Activated CD8-positive, alpha-beta memory T cell treated with anti-CD3 and anti-CD28 coated beads, Interleukin-2, amount 10 ng/mL, durations not matched to agents 7 days and 5 days (primary cell): ENCODE measurements around the gene SOX1. TPM values are rescaled to one million over a fixed set of nuclear protein-coding genes. Genes with fewer than 3 reads are reported as not detected.

Experiments
- ATAC-seq: fragments of 150-1000 bp; cut with Tn5 transposase; one replicate; pipeline ENCODE4 v1.10.0; 2021; ENCODE audit warnings: moderate library complexity
- CTCF ChIA-PET: fragments of 350-600 bp; sonication (Branson Sonifier 250); formaldehyde crosslinking; loops from one replicate; lab custom pipeline; 2021; ENCODE audit warnings: antibody characterized with exemption; lab: Charles Lee
- DNase-seq: peaks from one replicate; pipeline ENCODE4 v3.0.0-alpha.2; 2020
- H3K27ac Mint-ChIP-seq: one replicate; pipeline ENCODE4 v1.8.0; 2021; ENCODE audit warnings: mild to moderate bottlenecking, mixed read lengths
- H3K27me3 Mint-ChIP-seq: one replicate; pipeline ENCODE4 v1.8.0; 2021; ENCODE audit warnings: mixed read lengths
- H3K36me3 Mint-ChIP-seq: one replicate; pipeline ENCODE4 v1.8.0; 2021; ENCODE audit warnings: mild to moderate bottlenecking, mixed read lengths
- H3K4me1 Mint-ChIP-seq: one replicate; pipeline ENCODE4 v1.8.0; 2021; ENCODE audit warnings: mixed read lengths
- H3K4me3 Mint-ChIP-seq: one replicate; pipeline ENCODE4 v1.8.0; 2021; ENCODE audit warnings: mild to moderate bottlenecking, moderate library complexity, mixed read lengths
- H3K9me3 Mint-ChIP-seq: one replicate; pipeline ENCODE4 v1.8.0; 2022; ENCODE audit warnings: low read depth, mixed read lengths
- total RNA-seq, 2 experiments: library from RNA; stranded (reverse); gene quantifications; one replicate each; pipeline ENCODE4 v1.2.3, GENCODE V29; 2021

Gene SOX1
- total RNA-seq, 2 experiments from 2014 or later: not detected

DNA sequence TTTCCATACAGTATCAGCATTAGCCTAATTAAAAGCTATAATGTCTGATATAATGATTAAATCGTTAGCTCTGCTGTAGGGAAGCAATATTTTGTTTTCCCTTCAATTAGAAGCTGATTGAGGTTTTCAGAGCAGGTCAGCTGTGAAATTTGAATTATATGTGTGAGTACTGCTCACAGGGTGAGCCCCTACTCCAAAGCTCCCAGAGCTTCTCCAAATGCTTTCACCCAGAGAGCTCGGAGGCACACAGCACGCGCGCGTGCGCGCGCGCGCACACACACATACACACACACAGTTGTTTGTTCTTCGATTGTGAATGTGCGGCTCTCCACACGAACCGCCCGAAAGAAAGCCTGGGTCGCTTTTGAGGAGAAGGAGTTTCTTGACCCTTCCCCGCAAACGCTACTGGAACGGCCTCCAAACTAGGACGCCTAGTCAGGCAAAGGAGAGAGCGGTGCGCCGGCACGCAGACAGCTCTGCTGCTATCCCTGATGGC lies 4.8 kb upstream of the SOX1 start:
- CTCF ChIA-PET: no interaction called here
- H3K27ac Mint-ChIP-seq: peak overlapping the region; percentile 66

DNA sequence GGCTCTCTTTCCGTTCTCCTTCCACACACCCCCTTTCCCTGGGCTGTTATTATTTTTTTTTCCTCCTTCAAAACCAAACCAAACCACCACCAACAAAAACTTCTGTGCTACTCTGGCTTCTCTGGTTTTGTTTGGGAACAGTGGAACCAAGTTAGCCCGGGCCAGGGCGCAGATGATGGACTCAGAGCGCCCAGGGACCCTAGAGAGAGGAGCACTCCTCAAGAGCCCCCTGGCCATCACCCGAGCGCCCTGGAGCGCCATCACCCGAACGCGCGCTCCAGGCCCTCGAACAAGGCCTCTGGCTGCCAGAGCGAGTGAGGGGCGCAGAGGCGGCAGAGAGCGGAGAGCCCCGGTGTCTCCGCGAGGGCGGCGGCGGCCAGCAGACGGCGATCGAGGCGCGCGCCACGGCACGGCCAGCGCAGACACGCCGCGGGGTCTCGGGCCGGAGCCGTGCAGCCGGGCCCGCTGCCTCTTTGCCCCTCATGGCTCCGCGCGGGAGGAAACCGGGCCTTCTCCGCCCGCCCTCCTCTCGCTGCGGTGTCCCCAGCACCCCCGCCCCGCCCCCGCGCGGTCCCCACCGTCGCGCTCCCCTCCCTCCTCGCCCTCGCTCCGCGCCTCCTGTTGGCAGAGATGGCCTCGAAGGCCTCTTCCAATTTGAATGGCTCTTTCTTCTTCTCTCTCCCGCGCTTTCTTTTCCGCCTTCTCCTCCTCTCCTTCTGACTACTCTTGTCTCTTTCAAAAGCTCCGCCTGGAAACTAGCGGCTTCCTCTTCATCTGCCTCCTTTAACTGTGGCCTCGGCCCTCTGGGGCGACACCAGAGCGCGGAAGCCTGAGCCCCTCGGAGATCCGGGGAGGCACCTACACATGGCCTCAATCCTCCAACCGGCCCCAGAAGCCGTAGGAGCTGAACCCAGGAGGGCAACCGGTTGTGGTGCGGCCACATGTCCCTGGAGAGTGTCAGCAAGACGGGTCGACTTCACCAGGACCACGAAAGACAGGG lies 4.1 kb upstream of the SOX1 start:
- CTCF ChIA-PET: no interaction called here
- no peaks in the 10 kb centered on the region for H3K9me3 Mint-ChIP-seq
- H3K36me3 Mint-ChIP-seq: peaks cover 7% of the 10 kb centered on the region

More for the DNA sequence above, 4.8 kb upstream of the SOX1 start:
- DNase-seq (no peak), ATAC-seq (no peak)
- Mint-ChIP-seq H3K4me3 (no peak overlapping the region), H3K36me3 (peaks cover 7% of the 10 kb centered on the region), H3K27me3 (peaks cover 85% of the 10 kb centered on the region), H3K4me1 (no peaks in the 10 kb centered on the region), H3K9me3 (no peaks in the 10 kb centered on the region)

DNA sequence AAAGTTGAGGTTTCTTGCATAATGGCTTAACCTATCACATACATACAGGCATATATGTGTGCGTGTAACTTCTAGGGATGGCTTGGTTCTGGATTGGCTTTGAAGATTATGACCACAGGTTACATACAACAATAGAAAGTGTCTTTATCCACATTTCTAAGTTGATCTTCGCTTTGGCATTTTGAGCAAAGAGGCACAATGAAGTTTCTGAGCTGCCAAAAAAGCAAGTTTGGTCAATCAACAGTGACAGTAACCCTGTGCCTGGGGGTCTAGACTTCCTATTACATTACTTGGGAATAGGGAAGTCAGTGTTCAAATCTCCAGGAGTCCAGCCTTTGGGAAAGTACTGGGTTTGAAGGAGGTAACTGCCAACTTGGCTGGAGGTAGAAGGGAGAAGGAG lies 3.1 kb upstream of the SOX1 start:
- Mint-ChIP-seq H3K36me3 (peaks cover 7% of the 10 kb centered on the region), H3K27me3 (peaks cover 72% of the 10 kb centered on the region), H3K4me1 (no peaks in the 10 kb centered on the region), H3K27ac (no peak overlapping the region), H3K4me3 (no peak overlapping the region), H3K9me3 (no peaks in the 10 kb centered on the region)
- ATAC-seq (no peak), DNase-seq (no peak)
- CTCF ChIA-PET: no interaction called here

More for the DNA sequence above, 4.1 kb upstream of the SOX1 start:
- Mint-ChIP-seq H3K27me3 (peaks cover 81% of the 10 kb centered on the region), H3K4me1 (no peaks in the 10 kb centered on the region), H3K4me3 (no peak overlapping the region), H3K27ac (peak overlapping the region; percentile 60)
- ATAC-seq: no peak
- DNase-seq: no peak

DNA sequence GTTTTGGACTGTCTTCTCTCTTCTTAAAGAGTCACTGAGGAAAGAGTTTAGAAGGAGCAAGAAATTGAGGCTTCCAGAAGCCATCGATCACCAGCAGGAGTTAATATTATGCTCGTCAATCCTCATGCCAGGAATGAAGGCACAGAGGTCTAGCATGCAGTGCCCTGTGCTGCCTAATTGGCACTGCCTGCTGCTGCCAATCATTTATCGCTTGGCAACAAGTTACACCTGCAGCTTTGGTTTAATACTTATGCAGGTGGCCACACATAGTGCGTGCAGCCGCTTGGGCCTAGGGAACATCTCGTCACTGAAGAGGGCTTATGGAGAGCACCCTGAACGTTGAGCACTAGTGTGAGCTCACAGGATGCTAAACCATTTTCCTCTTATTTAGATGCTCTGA lies 2.7 kb upstream of the SOX1 start:
- no peaks in the 10 kb centered on the region for H3K9me3 Mint-ChIP-seq
- H3K36me3 Mint-ChIP-seq: peaks cover 10% of the 10 kb centered on the region
- H3K27me3 Mint-ChIP-seq: peaks cover 72% of the 10 kb centered on the region
- no peak for ATAC-seq
- no peaks in the 10 kb centered on the region for H3K4me1 Mint-ChIP-seq
- CTCF ChIA-PET: no interaction called here
- no peak overlapping the region for H3K4me3 Mint-ChIP-seq
- H3K27ac Mint-ChIP-seq: no peak overlapping the region
- DNase-seq: no peak

DNA sequence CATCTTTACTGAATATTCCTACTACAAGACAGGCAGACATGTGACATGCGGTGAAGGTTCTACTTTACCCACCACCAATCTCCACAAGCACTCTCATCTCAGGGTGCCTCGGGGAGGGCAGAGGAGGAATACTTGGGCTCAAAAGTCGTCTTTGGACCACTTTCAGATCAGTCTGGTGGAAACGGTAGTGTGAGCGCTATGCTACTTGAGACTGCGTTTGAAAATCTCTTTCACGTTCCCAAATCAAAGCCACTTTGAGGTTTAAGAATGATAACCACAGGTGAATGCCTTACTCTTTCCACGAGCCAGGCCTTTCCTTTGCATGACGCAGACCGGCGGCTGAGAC lies 1.5 kb upstream of the SOX1 start:
- H3K4me3 Mint-ChIP-seq: no peak overlapping the region
- no peaks in the 10 kb centered on the region for H3K9me3 Mint-ChIP-seq
- CTCF ChIA-PET: no interaction called here
- H3K4me1 Mint-ChIP-seq: no peaks in the 10 kb centered on the region
- H3K27me3 Mint-ChIP-seq: peaks cover 70% of the 10 kb centered on the region
- peak overlapping the region; percentile 53 for H3K27ac Mint-ChIP-seq
- ATAC-seq (no peak), DNase-seq (no peak)
- H3K36me3 Mint-ChIP-seq: peaks cover 11% of the 10 kb centered on the region

DNA sequence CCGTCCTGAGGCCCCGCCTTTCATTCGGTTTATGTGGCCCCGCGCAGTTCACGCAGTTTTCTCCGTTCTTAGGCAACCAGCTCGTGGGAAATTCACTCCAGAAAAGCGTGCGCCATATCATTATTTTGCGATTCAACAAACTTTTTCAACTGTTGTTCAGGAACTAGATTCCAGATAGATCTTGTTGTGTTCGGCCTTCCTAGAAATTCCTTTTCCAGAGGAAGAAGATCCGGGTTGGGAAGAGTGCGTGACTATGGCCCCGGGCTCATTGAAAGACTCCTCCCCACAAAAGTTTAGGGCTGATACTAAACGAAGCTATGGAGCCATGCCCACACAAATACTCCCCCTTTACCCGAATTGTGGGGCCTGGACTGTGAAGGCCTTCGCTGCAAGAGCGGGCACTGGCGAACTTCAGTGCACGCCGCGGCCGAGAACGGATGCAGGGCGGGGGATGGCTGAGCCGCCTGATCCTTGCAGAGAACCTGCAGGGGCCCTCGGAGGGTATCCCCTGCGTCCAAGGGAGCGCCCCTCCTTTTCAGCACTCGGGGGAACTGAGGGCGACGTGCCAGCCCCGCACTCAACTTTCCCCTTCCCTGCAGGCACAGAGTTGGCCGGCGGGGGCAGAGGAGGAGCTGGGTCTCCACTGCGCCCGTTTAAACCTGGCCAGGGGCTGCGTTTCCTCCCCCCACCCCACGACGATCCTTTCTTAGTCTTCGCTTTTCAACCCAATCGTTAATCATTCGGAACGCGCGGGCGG lies 904 bp upstream of the SOX1 start:
- Mint-ChIP-seq H3K4me3 (no peak overlapping the region), H3K27ac (peak overlapping the region; percentile 53)

DNA sequence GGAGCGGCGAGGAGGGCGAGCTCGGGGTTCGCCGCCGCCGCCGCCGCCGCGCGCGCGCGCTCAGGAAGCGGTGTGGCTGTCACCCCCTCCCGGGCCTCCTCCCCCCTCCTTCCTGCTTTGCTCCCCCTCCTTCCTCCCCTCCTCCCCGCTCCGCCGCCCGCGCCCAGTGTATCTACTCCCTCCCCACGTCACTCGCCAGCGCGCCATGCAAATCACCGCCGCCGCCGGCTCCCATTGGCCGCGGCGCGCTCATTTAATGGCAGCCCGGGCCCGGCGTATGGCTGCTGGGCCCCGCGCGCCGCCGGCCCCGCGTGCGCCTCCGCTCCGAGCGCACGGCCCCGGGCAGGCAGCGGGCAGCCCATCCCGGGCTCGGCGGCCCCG lies 335 bp upstream of the SOX1 start:
- Mint-ChIP-seq H3K36me3 (peaks cover 13% of the 10 kb centered on the region), H3K4me3 (no peak overlapping the region), H3K4me1 (no peaks in the 10 kb centered on the region), H3K27me3 (peaks cover 72% of the 10 kb centered on the region), H3K27ac (no peak overlapping the region), H3K9me3 (no peaks in the 10 kb centered on the region)
- DNase-seq (no peak), ATAC-seq (no peak)
- CTCF ChIA-PET: no interaction called here

More for the DNA sequence above, 904 bp upstream of the SOX1 start:
- H3K27me3 Mint-ChIP-seq: peaks cover 72% of the 10 kb centered on the region
- CTCF ChIA-PET: no interaction called here
- ATAC-seq: no peak
- no peak for DNase-seq
- no peaks in the 10 kb centered on the region for H3K9me3 Mint-ChIP-seq
- H3K4me1 Mint-ChIP-seq: no peaks in the 10 kb centered on the region
- H3K36me3 Mint-ChIP-seq: peaks cover 11% of the 10 kb centered on the region

DNA sequence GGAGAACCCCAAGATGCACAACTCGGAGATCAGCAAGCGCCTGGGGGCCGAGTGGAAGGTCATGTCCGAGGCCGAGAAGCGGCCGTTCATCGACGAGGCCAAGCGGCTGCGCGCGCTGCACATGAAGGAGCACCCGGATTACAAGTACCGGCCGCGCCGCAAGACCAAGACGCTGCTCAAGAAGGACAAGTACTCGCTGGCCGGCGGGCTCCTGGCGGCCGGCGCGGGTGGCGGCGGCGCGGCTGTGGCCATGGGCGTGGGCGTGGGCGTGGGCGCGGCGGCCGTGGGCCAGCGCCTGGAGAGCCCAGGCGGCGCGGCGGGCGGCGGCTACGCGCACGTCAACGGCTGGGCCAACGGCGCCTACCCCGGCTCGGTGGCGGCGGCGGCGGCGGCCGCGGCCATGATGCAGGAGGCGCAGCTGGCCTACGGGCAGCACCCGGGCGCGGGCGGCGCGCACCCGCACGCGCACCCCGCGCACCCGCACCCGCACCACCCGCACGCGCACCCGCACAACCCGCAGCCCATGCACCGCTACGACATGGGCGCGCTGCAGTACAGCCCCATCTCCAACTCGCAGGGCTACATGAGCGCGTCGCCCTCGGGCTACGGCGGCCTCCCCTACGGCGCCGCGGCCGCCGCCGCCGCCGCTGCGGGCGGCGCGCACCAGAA lies 1.1 kb downstream of the SOX1 start:
- H3K4me3 Mint-ChIP-seq: no peak overlapping the region
- H3K27ac Mint-ChIP-seq: no peak overlapping the region
- CTCF ChIA-PET: no interaction called here
- no peak for ATAC-seq
- no peaks in the 10 kb centered on the region for H3K9me3 Mint-ChIP-seq
- H3K36me3 Mint-ChIP-seq: peaks cover 14% of the 10 kb centered on the region
- no peak for DNase-seq
- H3K27me3 Mint-ChIP-seq: peaks cover 64% of the 10 kb centered on the region
- no peaks in the 10 kb centered on the region for H3K4me1 Mint-ChIP-seq

DNA sequence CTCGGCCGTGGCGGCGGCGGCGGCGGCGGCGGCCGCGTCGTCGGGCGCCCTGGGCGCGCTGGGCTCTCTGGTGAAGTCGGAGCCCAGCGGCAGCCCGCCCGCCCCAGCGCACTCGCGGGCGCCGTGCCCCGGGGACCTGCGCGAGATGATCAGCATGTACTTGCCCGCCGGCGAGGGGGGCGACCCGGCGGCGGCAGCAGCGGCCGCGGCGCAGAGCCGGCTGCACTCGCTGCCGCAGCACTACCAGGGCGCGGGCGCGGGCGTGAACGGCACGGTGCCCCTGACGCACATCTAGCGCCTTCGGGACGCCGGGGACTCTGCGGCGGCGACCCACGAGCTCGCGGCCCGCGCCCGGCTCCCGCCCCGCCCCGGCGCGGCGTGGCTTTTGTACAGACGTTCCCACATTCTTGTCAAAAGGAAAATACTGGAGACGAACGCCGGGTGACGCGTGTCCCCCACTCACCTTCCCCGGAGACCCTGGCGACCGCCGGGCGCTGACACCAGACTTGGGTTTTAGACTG lies 1.7 kb downstream of the SOX1 start:
- H3K27me3 Mint-ChIP-seq: peaks cover 62% of the 10 kb centered on the region
- H3K4me1 Mint-ChIP-seq: no peaks in the 10 kb centered on the region
- CTCF ChIA-PET: no interaction called here
- no peak for DNase-seq
- no peak overlapping the region for H3K4me3 Mint-ChIP-seq
- no peak for ATAC-seq
- peak overlapping the region; percentile 54 for H3K27ac Mint-ChIP-seq
- no peaks in the 10 kb centered on the region for H3K9me3 Mint-ChIP-seq
- H3K36me3 Mint-ChIP-seq: peaks cover 12% of the 10 kb centered on the region

DNA sequence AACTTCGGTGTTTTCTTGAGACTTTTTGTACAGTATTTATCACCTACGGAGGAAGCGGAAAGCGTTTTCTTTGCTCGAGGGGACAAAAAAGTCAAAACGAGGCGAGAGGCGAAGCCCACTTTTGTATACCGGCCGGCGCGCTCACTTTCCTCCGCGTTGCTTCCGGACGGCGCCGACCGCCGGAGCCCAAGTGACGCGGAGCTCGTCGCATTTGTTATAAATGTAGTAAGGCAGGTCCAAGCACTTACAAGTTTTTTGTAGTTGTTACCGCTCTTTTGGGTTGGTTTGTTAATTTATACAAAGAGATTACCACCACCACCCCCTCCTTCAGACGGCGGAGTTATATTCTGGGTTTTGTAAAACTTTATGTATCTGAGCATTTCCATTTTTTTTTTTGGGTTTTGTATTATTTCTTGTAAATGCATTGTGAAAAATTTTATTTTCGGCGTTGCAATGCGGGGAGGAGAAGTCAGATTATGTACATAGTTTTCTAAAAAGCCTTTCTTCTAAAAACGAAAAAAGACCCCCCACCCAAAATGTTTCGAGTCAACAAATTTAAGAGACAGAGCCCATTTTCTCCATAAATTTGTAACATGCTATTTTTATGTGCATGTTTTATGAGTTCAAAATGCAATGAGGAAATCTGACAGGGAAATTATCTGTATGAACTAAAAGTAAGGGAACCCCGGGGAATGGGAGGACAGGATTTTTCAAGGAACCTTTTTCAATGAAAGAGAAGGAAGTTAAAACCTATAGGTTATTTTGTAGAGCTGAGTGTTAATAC lies 2.3 kb downstream of the SOX1 start:
- no peaks in the 10 kb centered on the region for H3K4me1 Mint-ChIP-seq
- H3K4me3 Mint-ChIP-seq: no peak overlapping the region
- DNase-seq (no peak), ATAC-seq (no peak)
- peaks cover 12% of the 10 kb centered on the region for H3K36me3 Mint-ChIP-seq
- H3K9me3 Mint-ChIP-seq: no peaks in the 10 kb centered on the region
- CTCF ChIA-PET: no interaction called here
- H3K27ac Mint-ChIP-seq: peak overlapping the region; percentile 54
- peaks cover 62% of the 10 kb centered on the region for H3K27me3 Mint-ChIP-seq

DNA sequence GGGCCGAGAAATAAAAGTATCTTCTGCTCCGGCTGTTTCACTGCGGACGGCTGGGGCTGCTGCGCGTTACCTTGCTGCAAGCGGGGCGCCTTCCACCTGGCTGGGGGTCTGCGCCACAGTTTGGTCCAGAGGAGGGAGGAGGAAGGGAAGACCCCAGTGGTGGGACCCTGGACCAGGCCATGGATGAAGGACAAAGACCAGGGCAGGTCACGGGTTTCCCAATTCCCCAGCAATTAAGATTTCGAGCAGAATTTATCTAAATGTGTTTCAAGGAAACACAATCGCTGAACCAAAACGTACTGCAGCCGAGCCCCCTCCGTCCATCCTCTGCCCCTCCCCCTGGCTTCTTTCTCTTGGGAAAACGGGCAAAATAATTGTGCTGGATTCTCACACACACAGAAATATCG lies 2.9 kb downstream of the SOX1 start:
- CTCF ChIA-PET: no interaction called here
- Mint-ChIP-seq H3K4me3 (no peak overlapping the region), H3K27ac (peak overlapping the region; percentile 13), H3K36me3 (peaks cover 12% of the 10 kb centered on the region), H3K27me3 (peaks cover 64% of the 10 kb centered on the region), H3K4me1 (no peaks in the 10 kb centered on the region), H3K9me3 (no peaks in the 10 kb centered on the region)
- no peak for ATAC-seq
- no peak for DNase-seq

DNA sequence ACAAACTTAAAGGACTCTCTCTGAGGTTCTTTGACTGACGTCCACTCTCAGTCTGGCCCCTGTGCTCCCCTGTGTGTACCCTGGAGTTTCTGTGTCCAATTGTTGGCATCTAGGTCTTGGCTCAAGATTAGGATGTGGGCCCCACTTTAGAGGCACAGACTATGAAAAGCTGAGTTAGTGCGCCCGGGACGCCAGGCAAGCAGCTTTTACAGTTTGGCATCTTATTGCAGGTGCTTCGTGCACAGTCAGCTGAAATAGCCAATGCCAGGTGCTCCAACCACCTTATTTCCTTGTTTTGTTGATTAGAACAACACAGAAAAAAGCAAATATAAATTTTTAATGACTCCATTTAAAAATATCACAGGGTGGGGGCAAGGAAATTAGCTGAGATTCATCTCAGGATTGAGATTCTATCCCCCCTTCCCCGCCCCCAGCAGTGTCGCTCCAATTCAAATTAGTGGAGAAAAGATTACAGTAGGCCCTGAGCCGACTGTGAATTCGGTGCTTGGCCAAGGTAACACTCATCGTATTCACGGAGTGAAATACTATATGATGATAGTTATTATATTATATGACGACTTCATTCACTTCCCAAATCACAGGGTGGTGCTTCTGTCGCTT lies 4.3 kb downstream of the SOX1 start:
- Mint-ChIP-seq H3K27me3 (peaks cover 65% of the 10 kb centered on the region), H3K4me1 (no peaks in the 10 kb centered on the region), H3K4me3 (no peak overlapping the region), H3K27ac (no peak overlapping the region), H3K9me3 (no peaks in the 10 kb centered on the region), H3K36me3 (peaks cover 9% of the 10 kb centered on the region)
- ATAC-seq (no peak), DNase-seq (no peak)
- CTCF ChIA-PET: no interaction called here
